ENCODE data around the gene CALHM3.

CALHM3 gene

GRCh38 chr10:103450201-103450695 lies 28.8 kb downstream of the CALHM3 start:
- DNase-seq (ENCODE audit: low spot score), result no peak

GRCh38 chr10:103449208-103450144 lies 29.6 kb downstream of the CALHM3 start:
- no peak for DNase-seq (ENCODE audit: low spot score)

- DNase-seq (ENCODE audit: low spot score), result no peak
Observed at GRCh38 chr10:103448746-103449145, 30.3 kb downstream of the CALHM3 start.

GRCh38 chr10:103447187-103447586 lies 31.9 kb downstream of the CALHM3 start:
- no peak for DNase-seq (ENCODE audit: low spot score)

- no peak for DNase-seq (ENCODE audit: low spot score)
Observed at GRCh38 chr10:103445767-103446567, 33.1 kb downstream of the CALHM3 start.

GRCh38 chr10:103445366-103445765 lies 33.7 kb downstream of the CALHM3 start:
- no peak for DNase-seq (ENCODE audit: low spot score)

GRCh38 chr10:103444478-103444877 lies 34.6 kb downstream of the CALHM3 start:
- DNase-seq (ENCODE audit: low spot score), result no peak

- no peak for DNase-seq (ENCODE audit: low spot score)
Observed at GRCh38 chr10:103443475-103444185, 35.4 kb downstream of the CALHM3 start.

- DNase-seq (ENCODE audit: low spot score), result no peak
Observed at GRCh38 chr10:103442031-103442461, 37.0 kb downstream of the CALHM3 start.

- DNase-seq (ENCODE audit: low spot score), result no peak
Observed at GRCh38 chr10:103441611-103442010, 37.4 kb downstream of the CALHM3 start.

GRCh38 chr10:103441206-103441605 lies 37.8 kb downstream of the CALHM3 start:
- no peak for DNase-seq (ENCODE audit: low spot score)

GRCh38 chr10:103440416-103440815 lies 38.6 kb downstream of the CALHM3 start:
- DNase-seq (ENCODE audit: low spot score), result no peak

- DNase-seq (ENCODE audit: low spot score), result no peak
Observed at GRCh38 chr10:103439776-103440175, 39.3 kb downstream of the CALHM3 start.

GRCh38 chr10:103433858-103434257 lies 45.2 kb downstream of the CALHM3 start:
- no peak for DNase-seq (ENCODE audit: low spot score)

- DNase-seq (ENCODE audit: low spot score), result no peak
Observed at GRCh38 chr10:103431902-103432301, 47.1 kb downstream of the CALHM3 start.

- DNase-seq (ENCODE audit: low spot score), result no peak
Observed at GRCh38 chr10:103429647-103430046, 49.4 kb downstream of the CALHM3 start.

- no peak for DNase-seq (ENCODE audit: low spot score)
Observed at GRCh38 chr10:103428989-103429643, 49.9 kb downstream of the CALHM3 start.

- DNase-seq (ENCODE audit: low spot score), result no peak
Observed at GRCh38 chr10:103427866-103428265, 51.2 kb downstream of the CALHM3 start.

GRCh38 chr10:103423748-103424147 lies 55.3 kb downstream of the CALHM3 start:
- DNase-seq (ENCODE audit: low spot score), result no peak

All from putamen (tissue), 1 donor.